Measurements from ENCODE around the gene GDF2.

DNA sequence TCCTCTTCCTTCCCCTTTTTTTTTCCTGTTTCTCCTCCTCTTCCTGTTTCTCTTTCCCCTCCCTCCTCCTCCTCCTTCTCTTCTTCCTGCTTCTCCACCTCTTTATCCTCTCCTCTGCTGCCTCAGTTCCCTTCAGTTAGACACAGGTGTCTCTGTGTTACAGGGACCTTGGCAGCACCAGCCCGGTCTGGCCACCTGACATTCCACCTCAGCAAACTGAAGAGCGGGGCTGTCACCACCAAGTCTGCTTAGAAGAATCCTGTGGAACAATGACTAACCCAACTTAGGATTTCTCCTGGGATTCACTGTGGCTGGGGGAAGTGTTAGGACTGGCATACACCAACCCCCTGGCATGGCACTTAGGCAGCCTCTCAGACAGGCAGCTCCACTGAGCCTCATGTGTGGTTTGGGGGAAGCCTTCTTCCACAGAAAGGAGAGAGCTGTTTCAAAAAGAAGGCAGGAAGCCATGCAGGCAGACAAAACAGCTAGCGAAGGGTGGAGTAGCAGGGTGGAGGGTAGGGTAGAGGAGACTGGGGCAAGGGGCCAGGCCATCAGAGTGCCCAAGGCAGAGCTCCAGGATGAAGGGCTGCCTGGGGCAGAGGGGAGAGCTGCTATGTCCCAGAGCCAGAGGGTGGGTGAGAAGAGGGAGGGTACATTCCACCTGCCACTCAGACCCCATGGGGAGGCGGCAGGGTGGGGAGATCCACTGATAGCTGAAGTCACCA is 35.5 kb upstream of the GDF2 start:
- TF ChIP-seq EZH2 (IDR thresholded peaks at IDR 0.05) (no peak), POLR2AphosphoS5 (IDR thresholded peaks at IDR 0.05; ENCODE audit: borderline replicate concordance, low read depth, low read length) (no peak), FOXP2 (optimal IDR thresholded peaks at IDR 0.05; ENCODE audit: control extremely low read depth, extremely low read length, insufficient read depth) (no peak)
